GM23338 (cell line): Measurements from ENCODE around the gene COL21A1. TPM values are rescaled to one million over a fixed set of nuclear protein-coding genes. Genes with fewer than 3 reads are reported as not detected.

Experiments
- ATAC-seq: fragments of 200-7000 bp; cut with Tn5 transposase; 3 replicates; pipeline ENCODE4 v1.9.1; 2020
- DNase-seq: peaks from one replicate; pipeline ENCODE4 v3.0.0-alpha.2; 2015; ENCODE audit warnings: low spot score
- H2AFZ ChIP-seq: fragments of 200-600 bp; sonication (generic); 2 replicates; pipeline ENCODE4 v1.8.0; 2016; ENCODE audit warnings: antibody characterized with exemption, mild to moderate bottlenecking, moderate library complexity
- H3F3A ChIP-seq: fragments of 200-600 bp; sonication (generic); replicated peaks from 2 replicates; pipeline ENCODE4 v1.8.0; 2017; ENCODE audit warnings: antibody characterized with exemption, mixed run types, low read depth
- H3K27ac ChIP-seq: fragments of 200-600 bp; sonication (generic); 2 replicates; pipeline ENCODE4 v1.6.1; 2016; ENCODE audit warnings: low read depth
- H3K27me3 ChIP-seq: fragments of 200-600 bp; sonication (generic); 2 replicates; pipeline ENCODE4 v1.8.0; 2016; ENCODE audit warnings: mild to moderate bottlenecking, mixed run types, moderate library complexity; ENCODE audit not compliant: insufficient read depth
- H3K36me3 ChIP-seq: fragments of 200-600 bp; sonication (generic); 2 replicates; pipeline ENCODE4 v1.8.0; 2016; ENCODE audit warnings: mild to moderate bottlenecking; ENCODE audit not compliant: insufficient read depth
- H3K4me1 ChIP-seq: fragments of 200-600 bp; sonication (generic); 2 replicates; pipeline ENCODE4 v1.8.0; 2016; ENCODE audit warnings: mild to moderate bottlenecking, moderate library complexity; ENCODE audit not compliant: insufficient read depth
- H3K4me2 ChIP-seq: fragments of 200-600 bp; sonication (generic); 2 replicates; pipeline ENCODE4 v1.7.1; 2017; ENCODE audit warnings: mixed run types
- H3K4me3 ChIP-seq: fragments of 200-600 bp; sonication (generic); 2 replicates; pipeline ENCODE4 v1.6.1; 2016; ENCODE audit warnings: mixed run types
- H3K79me2 ChIP-seq: fragments of 200-600 bp; sonication (generic); replicated peaks from 2 replicates; pipeline ENCODE4 v1.8.0; 2017; ENCODE audit warnings: mild to moderate bottlenecking; ENCODE audit not compliant: insufficient read depth
- H3K9me2 ChIP-seq: fragments of 200-600 bp; sonication (generic); 2 replicates; pipeline ENCODE4 v1.8.0; 2017; ENCODE audit not compliant: insufficient read depth
- H4K20me1 ChIP-seq: fragments of 200-600 bp; sonication (generic); replicated peaks from 2 replicates; pipeline ENCODE4 v1.8.0; 2017; ENCODE audit warnings: mild to moderate bottlenecking; ENCODE audit not compliant: insufficient read depth
- H3K27ac Mint-ChIP-seq: 2 replicates; pipeline ENCODE4 v1.8.0; 2020; ENCODE audit warnings: inconsistent platforms, mild to moderate bottlenecking, moderate library complexity, mixed read lengths
- H3K27me3 Mint-ChIP-seq: 3 replicates; pipeline ENCODE4 v1.8.0; 2022; ENCODE audit warnings: low read depth, mild to moderate bottlenecking, moderate library complexity, mixed read lengths, inconsistent platforms; ENCODE audit not compliant: insufficient read depth, poor library complexity
- H3K36me3 Mint-ChIP-seq: 3 replicates; pipeline ENCODE4 v1.8.0; 2021; ENCODE audit warnings: low read depth, mild to moderate bottlenecking, inconsistent platforms, moderate library complexity, mixed read lengths
- H3K4me1 Mint-ChIP-seq: 3 replicates; pipeline ENCODE4 v1.8.0; 2020; ENCODE audit warnings: mild to moderate bottlenecking, inconsistent platforms, mixed read lengths
- H3K4me3 Mint-ChIP-seq: 3 replicates; pipeline ENCODE4 v1.8.0; 2021; ENCODE audit warnings: moderate library complexity, mild to moderate bottlenecking, inconsistent platforms, mixed read lengths
- H3K9me3 Mint-ChIP-seq: 3 replicates; pipeline ENCODE4 v1.8.0; 2020; ENCODE audit warnings: moderate library complexity, mild to moderate bottlenecking, inconsistent platforms, mixed read lengths
- CREB1 ChIP-seq: fragments of 250-450 bp; sonication (Bioruptor Pico); IDR thresholded peaks from 2 replicates; pipeline ENCODE4 v1.5.0; 2020; ENCODE audit warnings: low read depth, mild to moderate bottlenecking, moderate library complexity
- EZH2 ChIP-seq: fragments of 200-600 bp; sonication (generic); IDR thresholded peaks from one replicate; pipeline ENCODE4 v1.8.0; 2017; ENCODE audit warnings: antibody characterized with exemption, mild to moderate bottlenecking, low read depth; ENCODE audit not compliant: unreplicated experiment
- JUNB ChIP-seq: IDR thresholded peaks from one replicate; pipeline ENCODE4 v1.6.1; 2016; ENCODE audit warnings: antibody characterized with exemption; ENCODE audit not compliant: unreplicated experiment
- NANOG ChIP-seq: IDR thresholded peaks from 2 replicates; pipeline ENCODE4 v1.6.1; 2016; ENCODE audit warnings: antibody characterized with exemption, borderline replicate concordance
- POLR2AphosphoS5 ChIP-seq: IDR thresholded peaks from 2 replicates; pipeline ENCODE4 v1.6.1; 2016; ENCODE audit warnings: antibody characterized with exemption, low read depth
- ZNF114 ChIP-seq: fragments of 250-450 bp; sonication (Bioruptor Pico); IDR thresholded peaks from 2 replicates; pipeline ENCODE4 v1.5.0; 2020; ENCODE audit warnings: mild to moderate bottlenecking, moderate library complexity
- ZNF462 ChIP-seq: fragments of 250-450 bp; sonication (Bioruptor Pico); IDR thresholded peaks from 2 replicates; pipeline ENCODE4 v1.5.0; 2020; ENCODE audit warnings: mild to moderate bottlenecking, moderate library complexity
- polyA plus RNA-seq: library from polyadenylated mRNA; unstranded; fragments of >200 nt; fragmentation: Nextera tagmentation; extraction: Ambion mirVana; gene quantifications from 2 replicates; pipeline ENCODE4 v1.2.1, GENCODE V29; 2016
- total RNA-seq: library from RNA; depleted of rRNA; stranded (reverse); fragments of >200 nt; shearing (Covaris generic); gene quantifications from 2 replicates; pipeline ENCODE4 v1.2.3, GENCODE V29; 2014
- TF ChIP-seq, protein P1 (sequence below): IDR thresholded peaks from 2 replicates; pipeline ENCODE4 v1.6.1; 2016; ENCODE audit warnings: antibody characterized with exemption

Gene COL21A1
- total and polyA plus RNA-seq, 2 experiments from 2014 or later = 5.0 to 6.2 TPM

GRCh38 chr6:56104591-56104990, 142.8 kb downstream of the COL21A1 start (continued):
- no peak for TF ChIP-seq ZNF462 (CRISPR knock-in tag)
- no peak for TF ChIP-seq CREB1
- TF ChIP-seq EZH2 = no peak
- no peak for TF ChIP-seq ZNF114 (CRISPR knock-in tag)

GRCh38 chr6:56102216-56102615, 145.2 kb downstream of the COL21A1 start:
- Mint-ChIP-seq H3K4me3 (no peak overlapping the region), H3K9me3 (peaks cover 4% of the 10 kb centered on the region; the same call in 1 of the 3 replicates), H3K27ac (no peak overlapping the region), H3K36me3 (no peaks in the 10 kb centered on the region; the same call in 2 of the 3 replicates), H3K27me3 (no peaks in the 10 kb centered on the region), H3K4me1 (peaks cover 3% of the 10 kb centered on the region)
- no peak for DNase-seq
- H3K4me3 ChIP-seq = no peak overlapping the region
- no peaks in the 10 kb centered on the region for H3F3A ChIP-seq
- peaks cover 3% of the 10 kb centered on the region; the same call in 1 of the 2 replicates for H3K4me1 ChIP-seq
- no peak for ATAC-seq
- H2AFZ ChIP-seq = no peak overlapping the region
- no peaks in the 10 kb centered on the region for H3K79me2 ChIP-seq
- H3K9me2 ChIP-seq = no peaks in the 10 kb centered on the region
- H3K36me3 ChIP-seq = no peaks in the 10 kb centered on the region
- no peak overlapping the region for H3K4me2 ChIP-seq
- no peaks in the 10 kb centered on the region for H4K20me1 ChIP-seq
- no peaks in the 10 kb centered on the region for H3K27me3 ChIP-seq
- H3K27ac ChIP-seq = no peak overlapping the region
- no peak for TF ChIP-seq EZH2
- no peak for TF ChIP-seq NANOG
- TF ChIP-seq ZNF114 (CRISPR knock-in tag) = no peak
- TF ChIP-seq, protein P1, sequence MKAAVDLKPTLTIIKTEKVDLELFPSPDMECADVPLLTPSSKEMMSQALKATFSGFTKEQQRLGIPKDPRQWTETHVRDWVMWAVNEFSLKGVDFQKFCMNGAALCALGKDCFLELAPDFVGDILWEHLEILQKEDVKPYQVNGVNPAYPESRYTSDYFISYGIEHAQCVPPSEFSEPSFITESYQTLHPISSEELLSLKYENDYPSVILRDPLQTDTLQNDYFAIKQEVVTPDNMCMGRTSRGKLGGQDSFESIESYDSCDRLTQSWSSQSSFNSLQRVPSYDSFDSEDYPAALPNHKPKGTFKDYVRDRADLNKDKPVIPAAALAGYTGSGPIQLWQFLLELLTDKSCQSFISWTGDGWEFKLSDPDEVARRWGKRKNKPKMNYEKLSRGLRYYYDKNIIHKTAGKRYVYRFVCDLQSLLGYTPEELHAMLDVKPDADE = no peak
- no peak for TF ChIP-seq JUNB
- TF ChIP-seq ZNF462 (CRISPR knock-in tag) = no peak
- no peak for TF ChIP-seq CREB1
- no peak for TF ChIP-seq POLR2AphosphoS5
